ENCODE results near the gene ETV2. TPM values are rescaled to one million over a fixed set of nuclear protein-coding genes. Genes with fewer than 3 reads are reported as not detected.

ETV2 gene
- 0.23 and 0.47 TPM in 2 replicates for total RNA-seq (ENCODE audit: low replicate concordance)

GRCh38 chr19:35641515-35642151 lies at the start of gene ETV2:
Gene ETV2 (plus strand): TSS chr19:35641745. CDS start chr19:35642461, 716 bp downstream.

GRCh38 chr19:35612559-35613321 lies 28.8 kb upstream of the ETV2 start, which contains the start of gene HAUS5:
Gene HAUS5 (plus strand): TSS chr19:35612735. CDS start chr19:35612795, 60 bp downstream.

GRCh38 chr19:35628565-35629331 lies 12.8 kb upstream of the ETV2 start, which contains the start of gene RBM42:
Gene RBM42 (plus strand): TSS chr19:35629036. CDS start chr19:35629154, 118 bp downstream.

GRCh38 chr19:35648017-35648961 lies 6.7 kb downstream of the ETV2 start, which contains the start of gene COX6B1:
Gene COX6B1 (plus strand): TSS chr19:35648323. CDS start chr19:35651244, 2,921 bp downstream.

GRCh38 chr19:35666251-35666913 lies 24.8 kb downstream of the ETV2 start, which contains the start of gene UPK1A:
Gene UPK1A (plus strand): TSS chr19:35666517. CDS start chr19:35666813, 296 bp downstream.

Other genes starting within 250 kb of the ETV2 start
- gene FFAR2, start 193.5 kb upstream of the ETV2 start, total RNA-seq (ENCODE audit: low replicate concordance), result not detected in 2 replicates
- gene KRTDAP, start 151.3 kb upstream of the ETV2 start, total RNA-seq (ENCODE audit: low replicate concordance), result not detected in 2 replicates
- 0.38 and 49.4 TPM in 2 replicates for gene DMKN, start 128.1 kb upstream of the ETV2 start, total RNA-seq (ENCODE audit: low replicate concordance)
- gene SBSN, start 113.4 kb upstream of the ETV2 start, total RNA-seq (ENCODE audit: low replicate concordance), result 0.23 and 235 TPM in 2 replicates
- not detected in 2 replicates for gene GAPDHS, start 108.3 kb upstream of the ETV2 start, total RNA-seq (ENCODE audit: low replicate concordance)
- 81.6 and 151 TPM in 2 replicates for gene TMEM147, start 96.1 kb upstream of the ETV2 start, total RNA-seq (ENCODE audit: low replicate concordance)
- gene ATP4A, start 78.1 kb upstream of the ETV2 start, total RNA-seq (ENCODE audit: low replicate concordance), result not detected in 2 replicates
- gene PMIS2, start 55.6 kb upstream of the ETV2 start, total RNA-seq (ENCODE audit: low replicate concordance), result not detected in 2 replicates
- gene HAUS5, start 29.0 kb upstream of the ETV2 start, total RNA-seq (ENCODE audit: low replicate concordance), result 1.9 and 6.3 TPM in 2 replicates
- gene RBM42, start 12.7 kb upstream of the ETV2 start, total RNA-seq (ENCODE audit: low replicate concordance), result 20.2 and 35.9 TPM in 2 replicates
- gene COX6B1, start 6.6 kb downstream of the ETV2 start, total RNA-seq (ENCODE audit: low replicate concordance), result 541 and 559 TPM in 2 replicates
- 0.08 TPM in 1 of 2 replicates, not detected in the other for gene UPK1A, start 24.8 kb downstream of the ETV2 start, total RNA-seq (ENCODE audit: low replicate concordance)
- gene ZBTB32, start 62.8 kb downstream of the ETV2 start, total RNA-seq (ENCODE audit: low replicate concordance), result not detected in 2 replicates
- gene KMT2B, start 76.3 kb downstream of the ETV2 start, total RNA-seq (ENCODE audit: low replicate concordance), result 3.3 and 4.0 TPM in 2 replicates
- gene IGFLR1, start 100.7 kb downstream of the ETV2 start, total RNA-seq (ENCODE audit: low replicate concordance), result 0.60 and 2.1 TPM in 2 replicates
- gene U2AF1L4, start 103.7 kb downstream of the ETV2 start, total RNA-seq (ENCODE audit: low replicate concordance), result 4.9 and 6.1 TPM in 2 replicates
- 2.9 and 17.7 TPM in 2 replicates for gene PSENEN, start 103.9 kb downstream of the ETV2 start, total RNA-seq (ENCODE audit: low replicate concordance)
- 4.4 and 13.0 TPM in 2 replicates for gene LIN37, start 106.8 kb downstream of the ETV2 start, total RNA-seq (ENCODE audit: low replicate concordance)
- gene HSPB6, start 115.3 kb downstream of the ETV2 start, total RNA-seq (ENCODE audit: low replicate concordance), result 12.2 and 44.7 TPM in 2 replicates
- gene PROSER3, start 116.4 kb downstream of the ETV2 start, total RNA-seq (ENCODE audit: low replicate concordance), result 0.47 and 3.0 TPM in 2 replicates
- gene ARHGAP33, start 133.8 kb downstream of the ETV2 start, total RNA-seq (ENCODE audit: low replicate concordance), result 1.7 and 2.2 TPM in 2 replicates
- gene PRODH2, start 171.1 kb downstream of the ETV2 start, total RNA-seq (ENCODE audit: low replicate concordance), result not detected in 2 replicates
- gene NPHS1, start 210.8 kb downstream of the ETV2 start, total RNA-seq (ENCODE audit: low replicate concordance), result not detected in 2 replicates
- gene KIRREL2, start 215.2 kb downstream of the ETV2 start, total RNA-seq (ENCODE audit: low replicate concordance), result not detected in 2 replicates
- gene APLP1, start 226.8 kb downstream of the ETV2 start, total RNA-seq (ENCODE audit: low replicate concordance), result 2.1 and 18.6 TPM in 2 replicates

All from smooth muscle cell of the coronary artery (primary cell).